A549 (cell line): ENCODE measurements around the gene BCL2L13. TPM values are rescaled to one million over a fixed set of nuclear protein-coding genes. Genes with fewer than 3 reads are reported as not detected.
"Not testable (repeated sequence)": the region's sequence is repeated elsewhere in the genome, so short reads cannot be mapped to it uniquely, and the experiment has no call there.

Source experiments
- ATAC-seq, 2 experiments: fragments of 200-7000 bp in 1 of 2; fragments of >200 bp in 1 of 2; cut with Nextera tagmentation in 1 of 2; cut with Tn5 transposase in 1 of 2; 3 replicates each; pipeline versions ENCODE4 v1.8.0 to v1.9.1; 2018 to 2020; ENCODE audit warnings: mild to moderate bottlenecking in 1 of 2, moderate library complexity in 1 of 2
- CTCF ChIA-PET: fragments of 300-600 bp; sonication (Branson Sonifier 250); formaldehyde crosslinking; extraction: SDS; loops from one replicate; lab custom pipeline; 2021; ENCODE audit warnings: antibody characterized with exemption, inconsistent platforms; lab: Yijun Ruan, JAX
- POLR2A ChIA-PET: fragments of 350-600 bp; formaldehyde crosslinking; extraction: SDS; loops from one replicate; lab custom pipeline; 2021; ENCODE audit warnings: antibody characterized with exemption, inconsistent platforms; lab: Yijun Ruan, JAX
- DNase-seq, 2 experiments: peaks; one replicate each; pipeline versions ENCODE4 v3.0.0 to v3.0.0-alpha.2; 2011 to 2016; ENCODE audit warnings: low read depth in 1 of 2, low spot score in 1 of 2
- FAIRE-seq: peaks from 2 replicates; lab custom pipeline; 2011; peaks lifted over from hg19 to GRCh38; lab: Jason Lieb, UNC
- H3K27ac ChIP-seq, 2 experiments: fragments of >200 bp; sonication (Bioruptor Twin); formaldehyde crosslinking; 3 replicates each; pipeline ENCODE4 v1.5.1; 2016 to 2017
- H3K4me1 ChIP-seq: fragments of >200 bp; sonication (Bioruptor Twin); formaldehyde crosslinking; 3 replicates; pipeline ENCODE4 v1.6.1; 2016
- H3K4me2 ChIP-seq: fragments of >200 bp; sonication (Bioruptor Twin); formaldehyde crosslinking; 3 replicates; pipeline ENCODE4 v1.6.1; 2016
- H3K4me3 ChIP-seq: fragments of >200 bp; sonication (Bioruptor Twin); formaldehyde crosslinking; 3 replicates; pipeline ENCODE4 v1.5.1; 2016
- H3K9me3 ChIP-seq: fragments of >200 bp; sonication (Bioruptor Twin); formaldehyde crosslinking; 3 replicates; pipeline ENCODE4 v1.6.1; 2016
- BHLHE40 ChIP-seq: IDR thresholded peaks from 2 replicates; pipeline ENCODE4 v1.6.1; 2012; ENCODE audit warnings: low read depth, low read length, inconsistent platforms
- CEBPB ChIP-seq, 2 experiments: fragments of >200 bp in 1 of 2; sonication (Bioruptor Twin) in 1 of 2; formaldehyde crosslinking in 1 of 2; IDR thresholded peaks; 2 replicates each; pipeline ENCODE4 v1.6.1; 2012 to 2016
- EHF ChIP-seq: fragments of 250-450 bp; sonication (Bioruptor Pico); IDR thresholded peaks from 2 replicates; pipeline ENCODE4 v1.5.0; 2020; ENCODE audit warnings: mild to moderate bottlenecking
- FOSL2 ChIP-seq, 2 experiments: fragments of 450-650 bp in 1 of 2; fragments of >200 bp in 1 of 2; sonication (Bioruptor Twin) in 1 of 2; formaldehyde crosslinking; IDR thresholded peaks; 2 replicates each; pipeline versions ENCODE4 v1.5.0 to v1.6.1; 2016 to 2020; ENCODE audit warnings: mild to moderate bottlenecking in 1 of 2, moderate library complexity in 1 of 2
- FOXS1 ChIP-seq: fragments of 250-450 bp; sonication (Bioruptor Pico); IDR thresholded peaks from 2 replicates; pipeline ENCODE4 v1.5.0; 2020; ENCODE audit warnings: mild to moderate bottlenecking, moderate library complexity
- GATA3 ChIP-seq: IDR thresholded peaks from 2 replicates; pipeline ENCODE4 v1.6.1; 2012; ENCODE audit warnings: borderline replicate concordance
- HDAC2 ChIP-seq: fragments of 200-600 bp; sonication (generic); IDR thresholded peaks from 2 replicates; pipeline ENCODE4 v1.6.1; 2016
- HOXA7 ChIP-seq: fragments of 250-450 bp; sonication (Bioruptor Pico); IDR thresholded peaks from 2 replicates; pipeline ENCODE4 v1.5.0; 2020; ENCODE audit warnings: mild to moderate bottlenecking, moderate library complexity
- HOXB5 ChIP-seq: fragments of 250-450 bp; sonication (Bioruptor Pico); IDR thresholded peaks from 2 replicates; pipeline ENCODE4 v1.5.0; 2020; ENCODE audit warnings: mild to moderate bottlenecking, moderate library complexity
- KDM1A ChIP-seq: fragments of 200-600 bp; sonication (generic); IDR thresholded peaks from 2 replicates; pipeline ENCODE4 v1.6.1; 2016; ENCODE audit warnings: low read depth, mild to moderate bottlenecking
- MYC ChIP-seq: IDR thresholded peaks from 2 replicates; pipeline ENCODE4 v1.6.1; 2012; ENCODE audit warnings: mild to moderate bottlenecking, inconsistent platforms, low read length, improper control_type of control experiment, borderline replicate concordance
- NFE2L2 ChIP-seq: fragments of 150-350 bp; conservative IDR thresholded peaks from 2 replicates; pipeline ENCODE4 v1.6.1; 2014; ENCODE audit warnings: low read length
- POLR2AphosphoS2 ChIP-seq: conservative IDR thresholded peaks from 2 replicates; pipeline ENCODE4 v1.6.1; 2012; ENCODE audit warnings: low read length, improper control_type of control experiment, inconsistent platforms
- SMC3 ChIP-seq: fragments of >200 bp; sonication (Bioruptor Twin); formaldehyde crosslinking; IDR thresholded peaks from 3 replicates; pipeline ENCODE4 v1.6.1; 2018; ENCODE audit warnings: inconsistent platforms
- SREBF2 ChIP-seq: fragments of 450-650 bp; IDR thresholded peaks from 2 replicates; pipeline ENCODE4 v1.6.1; 2014; ENCODE audit warnings: mild to moderate bottlenecking, moderate library complexity
- ZC3H11A ChIP-seq: fragments of 450-650 bp; IDR thresholded peaks from 2 replicates; pipeline ENCODE4 v1.6.1; 2014; ENCODE audit warnings: antibody characterized with exemption, mild to moderate bottlenecking
- ZSCAN20 ChIP-seq: fragments of 250-450 bp; sonication (Bioruptor Pico); IDR thresholded peaks from 2 replicates; pipeline ENCODE4 v1.8.0; 2022; ENCODE audit warnings: mild to moderate bottlenecking, moderate library complexity
- WGBS: methylation state at CpG from one replicate; pipeline ENCODE4 v1.1.6; 2017; ENCODE audit errors: missing lambda C conversion rate; 5-methylcytosine and 5-hydroxymethylcytosine counted together
- polyA plus RNA-seq, 4 experiments: library from polyadenylated mRNA; depleted of rRNA in 3 of 4; stranded (reverse); fragments of >200 nt; fragmentation: RNase III in 1 of 4; extraction: RNeasy Plus Mini Kit Qiagen cat#74134 plus additional on column Dnase treatment in 1 of 4; gene quantifications; 2 replicates in 3 of 4; 3 replicates in 1 of 4; pipeline ENCODE4 v1.2.3, GENCODE V29; 2011 to 2017
- TF ChIP-seq, protein P1 (sequence below): fragments of 450-650 bp; IDR thresholded peaks from 2 replicates; pipeline ENCODE4 v1.6.1; 2014; ENCODE audit warnings: antibody characterized with exemption
- TF ChIP-seq, protein P2 (sequence below): fragments of 250-450 bp; sonication (Bioruptor Pico); IDR thresholded peaks from 2 replicates; pipeline ENCODE4 v1.5.0; 2020; ENCODE audit warnings: low read depth, mild to moderate bottlenecking, moderate library complexity
- TF ChIP-seq, protein P3 (sequence below): fragments of 250-450 bp; sonication (Bioruptor Pico); IDR thresholded peaks from 2 replicates; pipeline ENCODE4 v1.5.0; 2021; ENCODE audit warnings: mild to moderate bottlenecking, moderate library complexity, borderline replicate concordance

BCL2L13 gene
- polyA plus RNA-seq, 2 of the 4 experiments (the other 2 are of a cell fraction), result 36.9 to 44.9 TPM

DNA sequence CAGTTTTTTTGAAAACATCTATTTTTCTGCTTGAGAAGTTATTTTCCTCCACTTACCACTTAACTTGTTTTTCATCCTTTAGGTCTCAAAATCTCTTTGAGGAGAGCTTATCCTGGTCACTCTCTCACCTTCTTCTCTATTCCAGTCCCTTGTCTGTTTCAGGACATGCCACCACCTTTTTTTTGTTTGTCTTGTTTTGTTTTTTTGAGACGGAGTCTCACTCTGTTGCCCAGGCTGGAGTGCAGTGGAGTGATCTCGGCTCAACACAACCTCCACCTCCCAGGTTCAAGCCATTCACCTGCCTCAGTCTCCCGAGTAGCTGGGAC, 4.6 kb upstream of the BCL2L13 start:
- no peak for DNase-seq
- Histone ChIP-seq H3K4me3 (no peak overlapping the region), H3K9me3 (no peaks in the 10 kb centered on the region), H3K4me1 (peaks cover 25% of the 10 kb centered on the region), H3K27ac (peak overlapping the region; percentile 78 to 84), H3K4me2 (peak overlapping the region; percentile 52)
- no peak for ATAC-seq
- POLR2A ChIA-PET, result no interaction called here
- no peak for FAIRE-seq
- CTCF ChIA-PET, result interaction anchor here (1.3 kb wide), 1 partner anchor 75 kb away, joined by 3 read pairs; no protein-coding TSS in a partner anchor
- TF ChIP-seq POLR2AphosphoS2 (no peak), FOSL2 (IDR thresholded peaks at IDR 0.05) (no peak), FOSL2 (CRISPR knock-in tag; IDR thresholded peaks at IDR 0.05) (no peak), HOXB5 (CRISPR knock-in tag) (no peak), MYC (no peak), ZSCAN20 (CRISPR knock-in tag) (no peak), BHLHE40 (no peak), HDAC2 (no peak), HOXA7 (CRISPR knock-in tag) (no peak), SMC3 (no peak), KDM1A (no peak), EHF (CRISPR knock-in tag) (no peak)
- TF ChIP-seq, protein P1, sequence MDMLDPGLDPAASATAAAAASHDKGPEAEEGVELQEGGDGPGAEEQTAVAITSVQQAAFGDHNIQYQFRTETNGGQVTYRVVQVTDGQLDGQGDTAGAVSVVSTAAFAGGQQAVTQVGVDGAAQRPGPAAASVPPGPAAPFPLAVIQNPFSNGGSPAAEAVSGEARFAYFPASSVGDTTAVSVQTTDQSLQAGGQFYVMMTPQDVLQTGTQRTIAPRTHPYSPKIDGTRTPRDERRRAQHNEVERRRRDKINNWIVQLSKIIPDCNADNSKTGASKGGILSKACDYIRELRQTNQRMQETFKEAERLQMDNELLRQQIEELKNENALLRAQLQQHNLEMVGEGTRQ, result no peak
- TF ChIP-seq, protein P2, sequence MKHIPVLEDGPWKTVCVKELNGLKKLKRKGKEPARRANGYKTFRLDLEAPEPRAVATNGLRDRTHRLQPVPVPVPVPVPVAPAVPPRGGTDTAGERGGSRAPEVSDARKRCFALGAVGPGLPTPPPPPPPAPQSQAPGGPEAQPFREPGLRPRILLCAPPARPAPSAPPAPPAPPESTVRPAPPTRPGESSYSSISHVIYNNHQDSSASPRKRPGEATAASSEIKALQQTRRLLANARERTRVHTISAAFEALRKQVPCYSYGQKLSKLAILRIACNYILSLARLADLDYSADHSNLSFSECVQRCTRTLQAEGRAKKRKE (CRISPR knock-in tag), result no peak
- 90% methylated on average over 3 of the region's 3 CpGs for WGBS

DNA sequence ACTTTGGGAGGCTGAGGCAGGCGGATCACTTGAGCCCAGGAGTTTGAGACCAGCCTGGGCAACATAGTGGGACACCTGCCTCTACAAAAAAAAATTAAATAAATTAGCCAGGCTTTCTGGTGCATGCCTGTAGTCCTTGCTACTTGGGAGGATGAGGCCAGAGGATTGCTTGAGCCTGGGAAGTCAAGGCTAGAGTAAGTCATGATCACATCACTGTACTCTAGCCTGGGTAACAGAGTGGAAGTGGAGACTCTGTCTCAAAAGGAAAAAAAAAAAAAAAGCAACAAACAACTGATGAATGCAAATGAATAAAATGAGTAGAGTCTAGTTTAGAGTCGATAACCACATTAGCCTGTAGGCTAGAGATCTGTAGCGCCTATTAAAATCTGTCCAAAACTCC, 3.9 kb upstream of the BCL2L13 start:
- CTCF ChIA-PET, result interaction anchor here (1.3 kb wide), 1 partner anchor 76 kb away, joined by 3 read pairs; no protein-coding TSS in a partner anchor
- Histone ChIP-seq H3K27ac (peak overlapping the region in 1 of 2 experiments; percentile 84; a peak in 3 of 6 replicates), H3K9me3 (no peaks in the 10 kb centered on the region), H3K4me1 (peaks cover 26% of the 10 kb centered on the region), H3K4me2 (no peak overlapping the region)
- DNase-seq (no peak), FAIRE-seq (no peak), ATAC-seq (no peak)
- WGBS, result 92% methylated on average over 3 of the region's 3 CpGs
- TF ChIP-seq CEBPB (IDR thresholded peaks at IDR 0.05) (no peak), SREBF2 (no peak), MYC (no peak), FOXS1 (no peak), GATA3 (no peak), NFE2L2 (no peak), ZC3H11A (no peak)
- TF ChIP-seq, protein P3, sequence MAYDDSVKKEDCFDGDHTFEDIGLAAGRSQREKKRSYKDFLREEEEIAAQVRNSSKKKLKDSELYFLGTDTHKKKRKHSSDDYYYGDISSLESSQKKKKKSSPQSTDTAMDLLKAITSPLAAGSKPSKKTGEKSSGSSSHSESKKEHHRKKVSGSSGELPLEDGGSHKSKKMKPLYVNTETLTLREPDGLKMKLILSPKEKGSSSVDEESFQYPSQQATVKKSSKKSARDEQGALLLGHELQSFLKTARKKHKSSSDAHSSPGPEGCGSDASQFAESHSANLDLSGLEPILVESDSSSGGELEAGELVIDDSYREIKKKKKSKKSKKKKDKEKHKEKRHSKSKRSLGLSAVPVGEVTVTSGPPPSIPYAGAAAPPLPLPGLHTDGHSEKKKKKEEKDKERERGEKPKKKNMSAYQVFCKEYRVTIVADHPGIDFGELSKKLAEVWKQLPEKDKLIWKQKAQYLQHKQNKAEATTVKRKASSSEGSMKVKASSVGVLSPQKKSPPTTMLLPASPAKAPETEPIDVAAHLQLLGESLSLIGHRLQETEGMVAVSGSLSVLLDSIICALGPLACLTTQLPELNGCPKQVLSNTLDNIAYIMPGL (CRISPR knock-in tag), result no peak
- TF ChIP-seq, all 56 proteins: peak for 0
- POLR2A ChIA-PET, result no interaction called here
- H3K4me3 ChIP-seq, result no peak overlapping the region

DNA sequence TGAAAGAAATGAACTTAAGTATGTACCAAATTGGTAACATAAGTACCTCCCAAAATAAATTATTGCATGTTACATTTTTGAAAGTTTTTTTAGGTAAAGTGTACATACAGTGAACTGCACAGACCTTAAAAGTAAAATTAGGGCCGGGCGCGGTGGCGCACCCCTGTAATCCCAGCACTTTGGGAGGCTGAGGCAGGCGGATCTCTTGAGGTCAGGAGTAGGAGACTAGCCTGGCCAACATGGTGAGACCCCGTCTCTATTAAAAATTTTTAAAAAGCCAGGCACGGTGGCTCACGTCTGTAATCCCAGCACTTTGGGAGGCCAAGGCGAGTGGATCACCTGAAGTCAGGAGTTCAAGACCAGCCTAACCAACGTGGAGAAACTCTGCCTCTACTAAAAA, 1.7 kb upstream of the BCL2L13 start:
- not testable (repeated sequence) for DNase-seq

More for the DNA sequence above, 1.7 kb upstream of the BCL2L13 start:
- H3K4me3 ChIP-seq, POLR2A ChIA-PET, FAIRE-seq, ATAC-seq, H3K4me2 ChIP-seq, H3K27ac ChIP-seq, H3K9me3 ChIP-seq: not testable (repeated sequence)
- peaks cover 34% of the 10 kb centered on the region for H3K4me1 ChIP-seq
- WGBS, result 94% methylated on average over 10 of the region's 10 CpGs
- CTCF ChIA-PET, result interaction anchor here (0.8 kb wide), 1 partner anchor 79 kb away, joined by 4 read pairs; no protein-coding TSS in a partner anchor
